SU-DHL-6 (cell line): Measurements from ENCODE around the gene SULT1A1.
"Not testable (repeated sequence)": the region's sequence is repeated elsewhere in the genome, so short reads cannot be mapped to it uniquely, and the experiment has no call there.

Source experiments
- H2AFZ ChIP-seq: fragments of 200-600 bp; sonication (generic); 2 replicates; pipeline ENCODE4 v1.6.1; 2014; ENCODE audit warnings: low read depth, mild to moderate bottlenecking, moderate library complexity, mixed read lengths, antibody characterized with exemption, low read length; ENCODE audit not compliant: severe bottlenecking
- H3F3A ChIP-seq: fragments of 200-600 bp; shearing (Covaris generic); 2 replicates; pipeline ENCODE4 v1.6.0; 2016; ENCODE audit warnings: antibody characterized with exemption, mild to moderate bottlenecking; ENCODE audit not compliant: insufficient read depth
- H3K27ac ChIP-seq: fragments of 200-600 bp; sonication (generic); 2 replicates; pipeline ENCODE4 v1.5.1; 2016; ENCODE audit warnings: low read depth, mild to moderate bottlenecking, low read length, moderate library complexity, mixed read lengths
- H3K27me3 ChIP-seq: fragments of 200-600 bp; sonication (generic), shearing (Covaris generic); 2 replicates; pipeline ENCODE4 v1.6.0; 2014; ENCODE audit warnings: mild to moderate bottlenecking, low read length
- H3K36me3 ChIP-seq: fragments of 200-600 bp; sonication (generic); 2 replicates; pipeline ENCODE4 v1.6.1; 2014; ENCODE audit warnings: mild to moderate bottlenecking, low read length, mixed read lengths
- H3K4me2 ChIP-seq: fragments of 300-600, 200-600 bp; shearing (Covaris generic), sonication (generic); 2 replicates; pipeline ENCODE4 v1.6.0; 2014; ENCODE audit warnings: low read length, low read depth, mild to moderate bottlenecking; ENCODE audit not compliant: poor library complexity, severe bottlenecking
- H3K4me3 ChIP-seq: fragments of 200-600 bp; sonication (generic); 2 replicates; pipeline ENCODE4 v1.5.1; 2014; ENCODE audit warnings: antibody characterized with exemption, low read length, mild to moderate bottlenecking, mixed read lengths; ENCODE audit not compliant: insufficient read depth, poor library complexity, severe bottlenecking
- H3K79me2 ChIP-seq: fragments of 200-600 bp; sonication (generic); 2 replicates; pipeline ENCODE4 v1.6.1; 2014; ENCODE audit warnings: mild to moderate bottlenecking, low read length, moderate library complexity; ENCODE audit not compliant: insufficient read depth
- H3K9ac ChIP-seq: fragments of 200-600 bp; sonication (generic); 2 replicates; pipeline ENCODE4 v1.7.0; 2014; ENCODE audit warnings: mild to moderate bottlenecking, low read length
- H3K9me2 ChIP-seq: fragments of 200-600 bp; sonication (generic); replicated peaks from 2 replicates; pipeline ENCODE4 v1.6.1; 2014; ENCODE audit warnings: low read length; ENCODE audit not compliant: insufficient read depth
- H3K9me3 ChIP-seq: fragments of 200-600 bp; sonication (generic); 2 replicates; pipeline ENCODE4 v1.6.1; 2014; ENCODE audit warnings: low read length, mixed read lengths; ENCODE audit not compliant: insufficient read depth
- H4K20me1 ChIP-seq: fragments of 200-600 bp; sonication (generic); 2 replicates; pipeline ENCODE4 v1.6.1; 2014; ENCODE audit warnings: low read depth, mild to moderate bottlenecking, antibody characterized with exemption, low read length, moderate library complexity, mixed read lengths
- EZH2phosphoT487 ChIP-seq: fragments of 200-600 bp; sonication (generic), shearing (Covaris generic); conservative IDR thresholded peaks from 2 replicates; pipeline ENCODE4 v1.6.1; 2018; ENCODE audit warnings: mild to moderate bottlenecking, antibody characterized with exemption, low read length, moderate library complexity, mixed read lengths
- TF ChIP-seq, protein P1 (sequence below): fragments of 200-600 bp; sonication (generic); IDR thresholded peaks from one replicate; pipeline ENCODE4 v1.5.1; 2017; ENCODE audit warnings: antibody characterized with exemption, mild to moderate bottlenecking, low read length, moderate library complexity; ENCODE audit not compliant: insufficient read depth, poor library complexity, severe bottlenecking

Gene SULT1A1

GRCh38 chr16:28567292-28567691 is 42.6 kb downstream of the SULT1A1 start:
- Histone ChIP-seq H4K20me1 (0 out of 2 replicates have a peak, but pooled peaks cover 2% of the 10 kb centered on the region), H3K9me3 (no peaks in the 10 kb centered on the region; the same call in 1 of the 2 replicates), H2AFZ (no peak overlapping the region), H3K27ac (no peak overlapping the region), H3K9ac (no peak overlapping the region), H3K4me2 (no peak overlapping the region), H3K9me2 (no peaks in the 10 kb centered on the region), H3K27me3 (no peaks in the 10 kb centered on the region), H3K4me3 (no peak overlapping the region), H3K36me3 (no peaks in the 10 kb centered on the region; the same call in 1 of the 2 replicates), H3F3A (no peaks in the 10 kb centered on the region), H3K79me2 (peaks cover 65% of the 10 kb centered on the region)
- TF ChIP-seq, protein P1, sequence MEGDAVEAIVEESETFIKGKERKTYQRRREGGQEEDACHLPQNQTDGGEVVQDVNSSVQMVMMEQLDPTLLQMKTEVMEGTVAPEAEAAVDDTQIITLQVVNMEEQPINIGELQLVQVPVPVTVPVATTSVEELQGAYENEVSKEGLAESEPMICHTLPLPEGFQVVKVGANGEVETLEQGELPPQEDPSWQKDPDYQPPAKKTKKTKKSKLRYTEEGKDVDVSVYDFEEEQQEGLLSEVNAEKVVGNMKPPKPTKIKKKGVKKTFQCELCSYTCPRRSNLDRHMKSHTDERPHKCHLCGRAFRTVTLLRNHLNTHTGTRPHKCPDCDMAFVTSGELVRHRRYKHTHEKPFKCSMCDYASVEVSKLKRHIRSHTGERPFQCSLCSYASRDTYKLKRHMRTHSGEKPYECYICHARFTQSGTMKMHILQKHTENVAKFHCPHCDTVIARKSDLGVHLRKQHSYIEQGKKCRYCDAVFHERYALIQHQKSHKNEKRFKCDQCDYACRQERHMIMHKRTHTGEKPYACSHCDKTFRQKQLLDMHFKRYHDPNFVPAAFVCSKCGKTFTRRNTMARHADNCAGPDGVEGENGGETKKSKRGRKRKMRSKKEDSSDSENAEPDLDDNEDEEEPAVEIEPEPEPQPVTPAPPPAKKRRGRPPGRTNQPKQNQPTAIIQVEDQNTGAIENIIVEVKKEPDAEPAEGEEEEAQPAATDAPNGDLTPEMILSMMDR, result no peak

- H3K27ac ChIP-seq, H3K36me3 ChIP-seq, H3K4me3 ChIP-seq, H3F3A ChIP-seq, H3K9me2 ChIP-seq, H3K4me2 ChIP-seq, H4K20me1 ChIP-seq, H3K9me3 ChIP-seq, H3K27me3 ChIP-seq, H2AFZ ChIP-seq, H3K9ac ChIP-seq: not testable (repeated sequence)
- peaks cover 73% of the 10 kb centered on the region for H3K79me2 ChIP-seq
Observed at GRCh38 chr16:28566233-28566925, 43.5 kb downstream of the SULT1A1 start.

GRCh38 chr16:28563218-28563617 is 46.6 kb downstream of the SULT1A1 start:
- H3K36me3 ChIP-seq, result no peaks in the 10 kb centered on the region; the same call in 1 of the 2 replicates
- 0 out of 2 replicates have a peak, but pooled peaks cover 3% of the 10 kb centered on the region for H4K20me1 ChIP-seq
- no peak for TF ChIP-seq EZH2phosphoT487
- TF ChIP-seq, protein P1, result no peak
- H3K27me3 ChIP-seq, result no peaks in the 10 kb centered on the region
- H3K79me2 ChIP-seq, result peaks cover 58% of the 10 kb centered on the region
- no peak overlapping the region for H3K4me2 ChIP-seq
- H3K9me3 ChIP-seq, result no peaks in the 10 kb centered on the region; the same call in 1 of the 2 replicates
- H2AFZ ChIP-seq, result no peak overlapping the region
- no peak overlapping the region for H3K9ac ChIP-seq
- H3F3A ChIP-seq, result no peaks in the 10 kb centered on the region
- H3K4me3 ChIP-seq, result no peak overlapping the region
- no peaks in the 10 kb centered on the region for H3K9me2 ChIP-seq
- H3K27ac ChIP-seq, result no peak overlapping the region

- H3K9me3 ChIP-seq, result no peaks in the 10 kb centered on the region; the same call in 1 of the 2 replicates
- H3K9me2 ChIP-seq, result no peaks in the 10 kb centered on the region
- 0 out of 2 replicates have a peak, but pooled peaks cover 3% of the 10 kb centered on the region for H4K20me1 ChIP-seq
- no peaks in the 10 kb centered on the region for H3F3A ChIP-seq
- H2AFZ ChIP-seq, result no peak overlapping the region
- peaks cover 57% of the 10 kb centered on the region for H3K79me2 ChIP-seq
- no peaks in the 10 kb centered on the region; the same call in 1 of the 2 replicates for H3K36me3 ChIP-seq
- TF ChIP-seq, protein P1, result no peak
- no peak for TF ChIP-seq EZH2phosphoT487
- H3K27me3 ChIP-seq, result no peaks in the 10 kb centered on the region
- no peak overlapping the region for H3K4me2 ChIP-seq
- H3K27ac ChIP-seq, result no peak overlapping the region
- H3K9ac ChIP-seq, result no peak overlapping the region
- H3K4me3 ChIP-seq, result no peak overlapping the region
Observed at GRCh38 chr16:28562199-28562598, 47.6 kb downstream of the SULT1A1 start.
